ENCODE results near the gene SETD3.

The SETD3 gene

GRCh38 chr14:99389174-99389826 lies 91.4 kb downstream of the SETD3 start:
- no peak for DNase-seq

- no peak for DNase-seq
Observed at GRCh38 chr14:99388286-99388685, 92.4 kb downstream of the SETD3 start.

- no peak for DNase-seq
Observed at GRCh38 chr14:99387880-99388279, 92.8 kb downstream of the SETD3 start.

- no peak for DNase-seq
Observed at GRCh38 chr14:99384450-99385417, 95.9 kb downstream of the SETD3 start.

GRCh38 chr14:99383472-99384449 lies 96.9 kb downstream of the SETD3 start:
- no peak for DNase-seq

GRCh38 chr14:99382781-99383471 lies 97.7 kb downstream of the SETD3 start:
- no peak for DNase-seq

- DNase-seq, result no peak
Observed at GRCh38 chr14:99382071-99382470, 98.6 kb downstream of the SETD3 start.

GRCh38 chr14:99381688-99382060 lies 99.0 kb downstream of the SETD3 start:
- DNase-seq, result no peak

- no peak for DNase-seq
Observed at GRCh38 chr14:99380991-99381687, 99.5 kb downstream of the SETD3 start.

GRCh38 chr14:99380402-99380801 lies 100.3 kb downstream of the SETD3 start:
- no peak for DNase-seq

GRCh38 chr14:99378782-99379214 lies 101.9 kb downstream of the SETD3 start:
- DNase-seq, result no peak

- no peak for DNase-seq
Observed at GRCh38 chr14:99377951-99378350, 102.7 kb downstream of the SETD3 start.

- DNase-seq, result no peak
Observed at GRCh38 chr14:99374964-99375363, 105.7 kb downstream of the SETD3 start.

- no peak for DNase-seq
Observed at GRCh38 chr14:99363616-99364290, 116.9 kb downstream of the SETD3 start.

- no peak for DNase-seq
Observed at GRCh38 chr14:99363051-99363450, 117.6 kb downstream of the SETD3 start.

GRCh38 chr14:99361596-99362215 lies 119.0 kb downstream of the SETD3 start:
- DNase-seq, result no peak

- DNase-seq, result no peak
Observed at GRCh38 chr14:99360774-99361595, 119.7 kb downstream of the SETD3 start.

- no peak for DNase-seq
Observed at GRCh38 chr14:99359906-99360305, 120.8 kb downstream of the SETD3 start.

- no peak for DNase-seq
Observed at GRCh38 chr14:99357916-99358390, 122.7 kb downstream of the SETD3 start.
